ENCODE data around the gene CTRB2.

CTRB2 gene

DNA sequence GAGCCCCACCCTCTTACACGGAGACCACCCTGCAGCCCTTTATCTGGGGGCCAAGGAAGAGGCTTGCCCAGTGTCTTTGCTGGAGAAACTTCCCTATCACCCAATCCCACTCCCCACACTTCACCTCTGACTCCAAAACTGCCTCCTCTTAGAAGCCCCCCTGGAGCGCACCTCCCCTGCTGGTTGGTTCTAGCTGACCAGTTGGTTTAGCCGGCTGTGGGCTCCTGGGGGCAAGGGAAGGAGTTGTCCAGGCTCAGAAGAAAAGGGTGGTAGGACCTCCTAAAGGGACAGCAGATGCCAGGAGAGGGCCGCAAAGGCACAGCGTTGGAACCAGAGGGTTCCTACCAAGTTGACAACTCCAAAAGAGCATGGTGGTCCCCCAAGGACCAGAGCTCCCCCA lies 42.5 kb upstream of the CTRB2 start:
- Histone ChIP-seq H3K27ac (ENCODE audit: poor library complexity, severe bottlenecking) (peak overlapping the region; percentile 94), H3K36me3 (ENCODE audit: low read depth) (peaks cover 9% of the 10 kb centered on the region; the same call in 1 of the 2 replicates), H3K4me3 (ENCODE audit: severe bottlenecking) (no peak overlapping the region), H3K9me3 (ENCODE audit: severe bottlenecking) (no peaks in the 10 kb centered on the region), H3K27me3 (ENCODE audit: insufficient read depth, poor library complexity, severe bottlenecking) (no peaks in the 10 kb centered on the region), H3K4me1 (ENCODE audit: insufficient read depth, poor library complexity, severe bottlenecking) (peaks cover 59% of the 10 kb centered on the region)
- ATAC-seq (ENCODE audit: low read depth) (no peak), DNase-seq (ENCODE audit: low spot score) (no peak)
- no peak for TF ChIP-seq CTCF (IDR thresholded peaks at IDR 0.05; ENCODE audit: poor library complexity, severe bottlenecking)

DNA sequence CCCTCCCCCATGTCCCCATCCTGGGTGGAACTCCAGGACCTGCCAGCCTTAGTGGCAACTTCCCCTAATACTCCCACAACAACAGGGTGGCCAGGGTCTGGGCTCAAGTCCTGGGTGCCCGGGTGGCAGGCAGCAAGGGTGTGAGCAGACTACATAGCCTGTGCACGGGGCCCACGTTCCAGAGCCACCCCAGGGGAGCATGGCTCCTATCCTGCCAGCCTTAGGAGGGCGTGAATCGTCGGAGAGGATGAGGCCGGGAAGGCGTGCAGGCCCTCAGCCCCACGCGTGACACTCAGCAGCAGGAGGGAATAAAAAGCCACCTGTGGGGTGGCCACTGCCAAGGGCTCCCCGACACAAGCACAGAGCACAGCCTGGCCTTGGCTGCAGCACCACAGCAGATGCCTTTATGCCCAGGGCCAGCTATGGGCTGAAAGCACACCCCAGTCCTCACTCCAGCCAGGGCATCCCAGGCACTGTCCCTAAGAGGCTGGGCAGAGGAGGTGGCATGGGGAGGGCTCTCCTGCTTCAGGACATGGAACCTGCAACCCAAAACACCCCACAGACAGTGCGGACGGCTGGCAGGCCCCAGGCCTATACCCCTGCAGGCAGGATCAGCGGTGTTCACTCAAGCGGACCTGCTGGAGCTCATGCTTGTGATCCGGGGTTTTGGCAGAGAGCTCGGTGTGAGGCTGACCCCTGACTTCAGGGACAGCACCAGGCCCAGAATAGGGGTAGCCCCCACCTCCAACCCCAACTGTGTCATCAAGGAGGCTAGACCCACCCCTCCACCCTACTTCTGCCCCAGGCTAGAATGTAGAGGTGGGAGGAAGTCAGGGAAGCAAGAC lies 41.8 kb upstream of the CTRB2 start:
- no peaks in the 10 kb centered on the region for H3K27me3 ChIP-seq (ENCODE audit: insufficient read depth, poor library complexity, severe bottlenecking)
- H3K4me3 ChIP-seq (ENCODE audit: severe bottlenecking) = no peak overlapping the region
- no peak for TF ChIP-seq CTCF (IDR thresholded peaks at IDR 0.05; ENCODE audit: poor library complexity, severe bottlenecking)
- ATAC-seq (ENCODE audit: low read depth) (no peak), DNase-seq (ENCODE audit: low spot score) (no peak)
- H3K4me1 ChIP-seq (ENCODE audit: insufficient read depth, poor library complexity, severe bottlenecking) = peaks cover 57% of the 10 kb centered on the region
- peak overlapping the region; percentile 94 for H3K27ac ChIP-seq (ENCODE audit: poor library complexity, severe bottlenecking)
- peaks cover 12% of the 10 kb centered on the region for H3K36me3 ChIP-seq (ENCODE audit: low read depth)
- H3K9me3 ChIP-seq (ENCODE audit: severe bottlenecking) = no peaks in the 10 kb centered on the region

- H3K4me1 ChIP-seq (ENCODE audit: insufficient read depth, poor library complexity, severe bottlenecking) = peaks cover 51% of the 10 kb centered on the region
Observed at GRCh38 chr16:75248142-75248535, 41.2 kb upstream of the CTRB2 start.

GRCh38 chr16:75247249-75247648 lies 40.3 kb upstream of the CTRB2 start:
- no peak for ATAC-seq (ENCODE audit: low read depth)
- Histone ChIP-seq H3K36me3 (ENCODE audit: low read depth) (peaks cover 21% of the 10 kb centered on the region), H3K4me1 (ENCODE audit: insufficient read depth, poor library complexity, severe bottlenecking) (peaks cover 45% of the 10 kb centered on the region), H3K27me3 (ENCODE audit: insufficient read depth, poor library complexity, severe bottlenecking) (no peaks in the 10 kb centered on the region), H3K27ac (ENCODE audit: poor library complexity, severe bottlenecking) (peak overlapping the region; percentile 94), H3K4me3 (ENCODE audit: severe bottlenecking) (no peak overlapping the region), H3K9me3 (ENCODE audit: severe bottlenecking) (no peaks in the 10 kb centered on the region)
- DNase-seq (ENCODE audit: low spot score) = no peak
- TF ChIP-seq CTCF (IDR thresholded peaks at IDR 0.05; ENCODE audit: poor library complexity, severe bottlenecking) = no peak

More at GRCh38 chr16:75248142-75248535, 41.2 kb upstream of the CTRB2 start:
- H3K27ac ChIP-seq (ENCODE audit: poor library complexity, severe bottlenecking) = peak overlapping the region; percentile 94
- no peak overlapping the region for H3K4me3 ChIP-seq (ENCODE audit: severe bottlenecking)
- no peak for ATAC-seq (ENCODE audit: low read depth)
- no peak for DNase-seq (ENCODE audit: low spot score)
- no peaks in the 10 kb centered on the region for H3K9me3 ChIP-seq (ENCODE audit: severe bottlenecking)
- no peak for TF ChIP-seq CTCF (IDR thresholded peaks at IDR 0.05; ENCODE audit: poor library complexity, severe bottlenecking)
- H3K36me3 ChIP-seq (ENCODE audit: low read depth) = peaks cover 18% of the 10 kb centered on the region
- no peaks in the 10 kb centered on the region for H3K27me3 ChIP-seq (ENCODE audit: insufficient read depth, poor library complexity, severe bottlenecking)

All from RWPE2 (cell line).